PC-9 (cell line): ENCODE data around the gene CCDC12. TPM values are rescaled to one million over a fixed set of nuclear protein-coding genes. Genes with fewer than 3 reads are reported as not detected.

ENCODE experiments used
- BruUV-seq: library from RNA; stranded (reverse); fragments of 400-500 nt; replicated peaks from 2 replicates; lab custom pipeline; 2021; lab: Mats Ljungman, UMichigan
- CTCF ChIA-PET: fragments of 300-600 bp; sonication (Branson Sonifier 250); formaldehyde crosslinking; loops from one replicate; lab custom pipeline; 2022; ENCODE audit warnings: antibody characterized with exemption; lab: Charles Lee
- POLR2A ChIA-PET: fragments of 300-600 bp; sonication (Branson Sonifier 250); formaldehyde crosslinking; loops from one replicate; lab custom pipeline; 2022; ENCODE audit warnings: antibody characterized with exemption; ENCODE audit not compliant: unreplicated experiment; lab: Charles Lee
- DNase-seq, 2 experiments: peaks; one replicate each; pipeline versions ENCODE4 v3.0.0 to v3.0.0-alpha.2; 2015 to 2022; ENCODE audit warnings: mixed read lengths in 1 of 2
- H2AFZ ChIP-seq: fragments of 200-600 bp; sonication (generic); 2 replicates; pipeline ENCODE4 v1.8.1; 2017; ENCODE audit warnings: antibody characterized with exemption
- H3F3A ChIP-seq: fragments of 200-600 bp; sonication (generic); 2 replicates; pipeline ENCODE4 v1.8.1; 2017; ENCODE audit warnings: antibody characterized with exemption, mild to moderate bottlenecking, low read depth; ENCODE audit not compliant: insufficient read depth
- H3K27ac ChIP-seq: fragments of 200-600 bp; sonication (generic); 2 replicates; pipeline ENCODE4 v1.6.1; 2016; ENCODE audit warnings: mixed run types
- H3K27me3 ChIP-seq: fragments of 200-600 bp; sonication (generic); 2 replicates; pipeline ENCODE4 v1.6.1; 2016; ENCODE audit warnings: low read depth, mixed run types; ENCODE audit not compliant: insufficient read depth
- H3K36me3 ChIP-seq: fragments of 200-600 bp; sonication (generic); 2 replicates; pipeline ENCODE4 v1.6.1; 2016; ENCODE audit warnings: low read depth, mixed run types
- H3K4me1 ChIP-seq: fragments of 200-600 bp; sonication (generic); replicated peaks from 2 replicates; pipeline ENCODE4 v1.6.1; 2016; ENCODE audit warnings: mixed run types; ENCODE audit not compliant: insufficient read depth
- H3K4me2 ChIP-seq: fragments of 200-600 bp; sonication (generic); 2 replicates; pipeline ENCODE4 v1.6.1; 2017; ENCODE audit warnings: mixed run types
- H3K4me3 ChIP-seq: fragments of 200-600 bp; sonication (generic); 2 replicates; pipeline ENCODE4 v1.6.1; 2016; ENCODE audit warnings: mixed run types
- H3K79me2 ChIP-seq: fragments of 200-600 bp; sonication (generic); 2 replicates; pipeline ENCODE4 v1.6.1; 2017; ENCODE audit warnings: low read depth, mixed run types
- H3K9me2 ChIP-seq: fragments of 200-600 bp; sonication (generic); 2 replicates; pipeline ENCODE4 v1.8.1; 2017; ENCODE audit warnings: mild to moderate bottlenecking; ENCODE audit not compliant: insufficient read depth
- H3K9me3 ChIP-seq: fragments of 200-600 bp; sonication (generic); 2 replicates; pipeline ENCODE4 v1.8.1; 2016; ENCODE audit warnings: low read depth; ENCODE audit not compliant: insufficient read depth
- H4K20me1 ChIP-seq: fragments of 200-600 bp; sonication (generic); 2 replicates; pipeline ENCODE4 v1.8.1; 2017; ENCODE audit not compliant: insufficient read depth
- CTCF ChIP-seq: fragments of 200-600 bp; sonication (generic); conservative IDR thresholded peaks from 2 replicates; pipeline ENCODE4 v1.6.1; 2017; ENCODE audit warnings: mixed run types, antibody characterized with exemption, mild to moderate bottlenecking, moderate library complexity
- EZH2 ChIP-seq: fragments of 200-600 bp; sonication (generic); IDR thresholded peaks from 2 replicates; pipeline ENCODE4 v1.8.0; 2017; ENCODE audit warnings: antibody characterized with exemption, low read depth
- intact Hi-C: fragments of 100-400 bp; cut with micrococcal nuclease; formaldehyde crosslinking; loops from one replicate; pipeline ENCODE4 v1.10.0; 2022; ENCODE audit not compliant: unreplicated experiment
- total RNA-seq: library from RNA; stranded (reverse); gene quantifications from 2 replicates; pipeline ENCODE4 v1.2.3, GENCODE V29; 2021

The CCDC12 gene
- total RNA-seq, 1 experiment from 2014 or later, result 39.3 TPM

- ChIA-PET CTCF (no interaction called here), POLR2A (no interaction called here)
- DNase-seq, result no peak
- H3K36me3 ChIP-seq, result no peaks in the 10 kb centered on the region
- no peaks in the 10 kb centered on the region for H3K9me2 ChIP-seq
- H3K4me1 ChIP-seq, result no peaks in the 10 kb centered on the region
- H3F3A ChIP-seq, result peaks cover 6% of the 10 kb centered on the region; the same call in 1 of the 2 replicates
- no peaks in the 10 kb centered on the region for H3K27me3 ChIP-seq
- no peak overlapping the region for H3K4me2 ChIP-seq
- no peak overlapping the region for H3K27ac ChIP-seq
- TF ChIP-seq CTCF (no peak), EZH2 (no peak)
- H3K79me2 ChIP-seq, result no peaks in the 10 kb centered on the region
- no peaks in the 10 kb centered on the region for H3K9me3 ChIP-seq
- no peak overlapping the region for H2AFZ ChIP-seq
- H3K4me3 ChIP-seq, result no peak overlapping the region
- intact Hi-C loops, result loop anchor here (5.0 kb wide), 1 partner anchor 419 kb away; no protein-coding TSS in a partner anchor
- no TSS peak for BruUV-seq
- no peaks in the 10 kb centered on the region for H4K20me1 ChIP-seq
Measured at GRCh38 chr3:46906471-46907058, 70.0 kb downstream of the CCDC12 start.

GRCh38 chr3:46905661-46906451 is 70.7 kb downstream of the CCDC12 start:
- intact Hi-C loops, result loop anchor here (5.0 kb wide), 1 partner anchor 419 kb away; no protein-coding TSS in a partner anchor
- POLR2A ChIA-PET, result no interaction called here
- no peaks in the 10 kb centered on the region for H3K4me1 ChIP-seq
- H3K4me2 ChIP-seq, result no peak overlapping the region
- no peaks in the 10 kb centered on the region for H3K9me2 ChIP-seq
- CTCF ChIA-PET, result no interaction called here
- no peak overlapping the region for H3K27ac ChIP-seq
- H3F3A ChIP-seq, result peaks cover 4% of the 10 kb centered on the region; the same call in 1 of the 2 replicates
- H3K79me2 ChIP-seq, result no peaks in the 10 kb centered on the region
- no peaks in the 10 kb centered on the region for H3K36me3 ChIP-seq
- no peak for TF ChIP-seq EZH2
- TF ChIP-seq CTCF, result no peak
- no peak overlapping the region for H2AFZ ChIP-seq
- no peaks in the 10 kb centered on the region for H3K9me3 ChIP-seq
- H3K4me3 ChIP-seq, result no peak overlapping the region
- no TSS peak for BruUV-seq
- no peak for DNase-seq
- H4K20me1 ChIP-seq, result no peaks in the 10 kb centered on the region
- H3K27me3 ChIP-seq, result no peaks in the 10 kb centered on the region

GRCh38 chr3:46905213-46905560 is 71.4 kb downstream of the CCDC12 start:
- Histone ChIP-seq H3K27ac (no peak overlapping the region), H3K4me2 (no peak overlapping the region), H2AFZ (no peak overlapping the region), H3K4me1 (no peaks in the 10 kb centered on the region), H4K20me1 (no peaks in the 10 kb centered on the region), H3K79me2 (no peaks in the 10 kb centered on the region), H3K4me3 (no peak overlapping the region), H3K9me2 (no peaks in the 10 kb centered on the region), H3K27me3 (no peaks in the 10 kb centered on the region), H3K9me3 (no peaks in the 10 kb centered on the region), H3K36me3 (no peaks in the 10 kb centered on the region), H3F3A (no peaks in the 10 kb centered on the region)
- no TSS peak for BruUV-seq
- ChIA-PET CTCF (no interaction called here), POLR2A (no interaction called here)
- no peak for TF ChIP-seq CTCF
- TF ChIP-seq EZH2, result no peak
- intact Hi-C loops, result loop anchor here (5.0 kb wide), 1 partner anchor 418 kb away; no protein-coding TSS in a partner anchor
- no peak for DNase-seq
